Stimulated activated CD8-positive, alpha-beta memory T cell treated with anti-CD3 and anti-CD28 coated beads, Interleukin-4, amount 100 ng/mL, for 24 hours (primary cell): ENCODE measurements around the gene CCNT1.
"Not testable (repeated sequence)": the region's sequence is repeated elsewhere in the genome, so short reads cannot be mapped to it uniquely, and the experiment has no call there.

Experiments used
- DNase-seq: peaks from one replicate; pipeline ENCODE4 v3.0.0-alpha.2; 2020; ENCODE audit warnings: low read depth

Gene CCNT1

DNA sequence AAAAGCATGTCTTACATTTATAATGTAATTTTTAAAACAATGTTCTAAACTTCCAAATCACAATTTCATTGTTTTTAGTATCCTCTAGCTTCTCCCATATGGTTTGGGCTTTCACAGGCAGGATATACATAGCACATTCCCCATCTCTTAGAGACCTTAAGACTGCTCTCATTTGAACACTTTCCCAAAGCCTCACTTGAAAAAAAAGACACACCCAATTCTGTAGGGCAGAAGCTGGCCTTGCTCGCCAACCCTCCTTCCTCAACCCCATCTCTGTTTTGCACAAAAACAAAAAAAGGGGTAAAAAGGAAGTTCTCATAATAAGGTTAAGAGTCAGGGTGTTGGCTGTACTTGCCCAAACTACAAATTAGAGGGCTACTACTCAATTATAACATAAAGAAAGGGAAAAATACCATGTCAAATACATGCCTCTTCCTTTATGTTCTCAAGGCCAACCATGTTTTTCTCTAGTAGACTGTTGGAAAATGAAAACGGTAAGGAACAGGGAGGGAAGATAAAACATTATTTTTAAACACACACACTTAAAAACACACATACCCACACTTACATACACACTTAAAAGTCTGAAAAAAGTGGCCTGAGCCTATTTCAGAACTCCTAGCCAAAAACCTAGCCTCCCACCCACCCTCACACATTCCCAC lies 24.6 kb downstream of the CCNT1 start:
- no peak for DNase-seq

DNA sequence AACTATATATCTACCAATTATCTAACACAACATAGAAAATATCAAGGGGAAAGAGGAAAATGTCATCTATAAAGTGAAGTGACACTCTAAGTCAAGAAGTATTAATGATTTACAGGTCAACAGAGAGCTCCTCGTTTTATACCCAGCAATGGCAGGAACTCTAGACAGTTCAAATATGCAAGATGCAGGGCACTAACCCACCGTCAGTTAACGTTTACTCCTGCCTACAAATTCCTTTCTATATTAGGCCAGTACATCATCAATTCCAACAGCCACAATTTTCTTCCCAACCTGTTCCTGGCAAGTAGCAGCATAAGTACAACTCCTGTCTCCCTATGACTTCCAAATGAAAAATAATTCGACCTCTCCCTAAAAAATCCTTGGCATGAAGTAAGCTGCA lies 25.5 kb downstream of the CCNT1 start:
- DNase-seq: no peak

DNA sequence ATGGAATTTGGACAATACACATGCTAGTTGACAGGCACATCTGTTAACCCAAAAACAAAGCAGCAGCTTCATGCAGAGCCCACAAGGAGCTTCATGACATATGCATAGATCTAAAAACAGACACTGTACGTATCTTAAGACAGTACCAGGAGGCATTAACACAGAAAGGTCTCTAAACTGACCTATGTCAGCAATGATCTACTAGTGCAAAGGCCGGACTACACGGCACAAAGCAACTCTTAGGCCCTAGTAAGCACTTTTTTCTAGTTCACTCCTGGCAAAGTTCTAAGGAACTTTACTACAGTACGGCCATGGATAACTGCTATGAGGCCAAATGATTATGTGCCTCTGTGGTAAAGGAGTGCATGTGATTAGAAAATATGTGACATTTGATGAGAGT lies 26.1 kb downstream of the CCNT1 start:
- DNase-seq: no peak

DNA sequence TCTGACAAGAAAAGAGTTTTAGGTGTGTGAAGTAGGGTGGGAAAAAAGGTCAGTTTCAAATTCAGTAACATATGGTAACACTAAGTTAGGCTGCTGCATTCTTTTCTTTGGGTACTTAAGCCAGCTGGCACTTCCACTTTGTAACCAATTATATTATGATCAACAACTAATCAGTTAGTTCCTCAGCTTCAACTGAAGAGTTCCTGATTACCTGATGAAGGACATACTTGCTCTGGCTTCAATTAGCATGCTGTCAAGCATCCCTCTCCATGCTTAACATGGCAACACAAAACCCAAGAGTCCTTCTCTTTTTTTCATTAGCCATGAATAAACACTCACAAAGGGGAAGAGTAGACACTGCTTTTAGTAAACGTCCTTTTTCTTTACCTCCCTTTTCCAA lies 27.7 kb downstream of the CCNT1 start:
- DNase-seq: no peak

DNA sequence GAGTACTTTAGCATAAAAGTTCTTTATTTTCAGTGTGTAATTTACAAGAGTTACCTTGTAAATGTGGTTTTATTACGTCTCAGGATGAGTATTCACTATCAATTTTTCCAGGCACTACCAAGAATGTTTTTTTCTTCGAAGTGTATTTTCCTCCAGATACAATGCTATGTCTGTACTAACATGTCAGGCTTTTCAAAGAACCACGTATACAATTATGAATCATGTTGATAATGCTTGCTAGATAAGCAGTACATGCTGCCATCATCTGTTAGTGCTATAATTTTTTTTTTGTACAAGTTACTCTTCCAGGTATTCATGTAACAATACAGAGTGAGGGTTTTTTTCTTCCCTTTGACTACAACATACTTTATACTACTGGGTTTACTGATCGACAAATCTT lies 28.9 kb downstream of the CCNT1 start:
- no peak for DNase-seq

DNA sequence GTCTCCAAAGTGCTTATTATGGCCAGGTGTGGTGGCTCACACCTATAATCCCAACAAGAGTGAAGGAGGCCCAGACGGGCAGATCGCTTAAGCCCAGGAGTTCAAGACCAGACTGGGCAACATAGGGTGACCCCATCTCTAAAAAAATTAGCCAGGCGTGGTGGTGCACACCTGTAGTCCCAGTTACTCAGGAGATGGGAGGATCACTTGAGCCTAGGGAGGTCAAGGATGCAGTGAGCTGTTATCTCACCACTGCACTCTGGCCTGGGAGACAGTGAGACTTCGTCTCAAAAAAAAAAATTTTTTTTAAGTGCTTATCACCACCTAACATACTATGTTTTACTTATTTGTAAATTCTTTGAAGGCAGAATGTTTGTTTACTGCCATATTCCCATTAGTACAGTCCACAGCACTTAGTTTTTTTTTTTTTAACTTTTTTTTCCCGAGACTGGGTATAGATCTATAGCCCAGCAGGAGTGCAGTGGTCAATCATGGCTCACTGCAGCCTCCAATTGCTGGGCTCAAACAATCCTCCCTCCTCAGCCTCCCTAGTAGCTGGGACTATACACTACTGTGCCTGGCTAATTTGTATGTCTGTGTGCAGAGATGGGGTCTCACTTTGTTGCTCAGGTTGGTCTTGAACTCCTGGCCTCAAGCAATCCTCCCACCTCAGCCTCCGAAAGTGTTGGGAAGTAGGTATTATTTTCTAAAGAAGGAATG lies 29.7 kb downstream of the CCNT1 start:
- DNase-seq: no peak

DNA sequence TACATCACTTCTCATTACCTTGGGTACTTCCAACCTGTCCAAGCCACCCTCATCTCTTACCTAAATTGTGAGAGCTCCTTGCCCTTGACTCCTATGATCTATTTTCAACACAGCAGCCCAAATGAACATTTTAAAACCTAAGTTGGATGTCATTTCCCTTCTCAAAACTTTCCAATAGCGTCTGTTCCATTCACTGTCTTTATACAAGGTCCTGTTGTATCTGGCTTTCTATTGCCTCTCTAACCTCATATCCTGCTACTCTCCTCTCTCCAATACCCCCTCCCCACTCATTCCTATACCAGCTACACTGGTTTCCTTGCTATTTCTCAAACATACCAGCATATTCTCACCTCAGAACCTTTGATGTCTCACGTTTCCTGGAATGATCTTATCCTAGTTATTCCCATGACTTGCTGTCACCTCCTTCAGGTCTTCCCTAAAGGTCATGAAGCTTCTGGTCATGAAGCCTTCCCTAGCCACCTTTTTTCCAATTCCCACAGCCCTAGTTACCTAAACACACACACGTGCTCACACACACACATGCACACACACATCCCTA lies 30.4 kb downstream of the CCNT1 start:
- no peak for DNase-seq

DNA sequence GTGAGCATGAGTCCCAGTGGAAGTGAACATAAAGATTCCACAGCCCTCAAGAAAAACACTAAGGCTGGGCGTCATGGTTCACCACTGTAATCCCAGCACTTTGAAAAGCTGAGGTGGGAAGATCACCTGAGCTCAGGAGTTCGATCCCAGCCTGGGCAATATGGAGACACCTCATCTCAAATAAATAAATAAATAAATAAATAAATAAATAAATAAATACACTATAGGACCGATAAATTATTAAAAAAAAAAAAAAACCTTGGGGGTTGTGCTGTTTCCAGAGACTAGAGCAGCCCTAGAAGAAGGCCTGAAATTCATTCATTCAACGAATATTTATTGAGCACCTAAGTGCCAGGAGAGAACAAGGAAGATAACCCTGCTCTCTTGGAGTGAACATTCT lies 33.0 kb downstream of the CCNT1 start:
- DNase-seq: no peak

DNA sequence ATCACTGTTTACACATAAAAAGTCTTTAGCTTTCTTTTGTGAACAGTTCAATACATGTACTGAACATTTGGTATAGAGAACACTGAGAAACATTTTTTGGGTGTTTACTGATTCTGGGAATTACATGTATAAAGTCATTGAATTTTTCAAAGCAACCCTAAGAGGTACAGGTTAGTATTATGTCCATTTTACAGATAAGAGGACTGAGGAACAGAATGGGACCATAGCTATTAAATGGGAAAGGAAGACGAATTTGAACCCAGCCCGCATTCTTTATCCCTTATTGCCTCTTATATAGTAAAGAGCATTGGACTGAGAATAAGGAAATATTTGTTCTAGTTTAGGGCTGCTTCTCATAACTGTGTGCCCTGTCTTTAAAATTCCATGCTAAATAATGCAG lies 33.6 kb downstream of the CCNT1 start:
- DNase-seq: no peak

DNA sequence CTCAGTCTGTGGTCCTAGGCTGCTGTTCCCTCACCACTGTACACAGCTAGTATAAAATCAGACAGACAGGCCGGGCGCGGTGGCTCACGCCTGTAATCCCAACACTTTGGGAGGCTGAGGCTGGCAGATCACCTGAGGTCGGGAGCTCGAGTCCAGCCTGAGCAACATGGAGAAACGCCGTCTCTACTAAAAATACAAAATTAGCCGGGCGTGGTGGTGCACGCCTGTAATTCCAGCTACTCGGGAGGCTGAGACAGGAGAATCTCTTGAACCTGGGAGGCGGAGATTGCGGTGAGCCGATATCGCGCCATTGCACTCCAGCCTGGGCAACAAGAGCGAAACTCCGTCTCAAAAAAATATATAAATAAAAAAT lies 34.0 kb downstream of the CCNT1 start:
- DNase-seq: not testable (repeated sequence)

DNA sequence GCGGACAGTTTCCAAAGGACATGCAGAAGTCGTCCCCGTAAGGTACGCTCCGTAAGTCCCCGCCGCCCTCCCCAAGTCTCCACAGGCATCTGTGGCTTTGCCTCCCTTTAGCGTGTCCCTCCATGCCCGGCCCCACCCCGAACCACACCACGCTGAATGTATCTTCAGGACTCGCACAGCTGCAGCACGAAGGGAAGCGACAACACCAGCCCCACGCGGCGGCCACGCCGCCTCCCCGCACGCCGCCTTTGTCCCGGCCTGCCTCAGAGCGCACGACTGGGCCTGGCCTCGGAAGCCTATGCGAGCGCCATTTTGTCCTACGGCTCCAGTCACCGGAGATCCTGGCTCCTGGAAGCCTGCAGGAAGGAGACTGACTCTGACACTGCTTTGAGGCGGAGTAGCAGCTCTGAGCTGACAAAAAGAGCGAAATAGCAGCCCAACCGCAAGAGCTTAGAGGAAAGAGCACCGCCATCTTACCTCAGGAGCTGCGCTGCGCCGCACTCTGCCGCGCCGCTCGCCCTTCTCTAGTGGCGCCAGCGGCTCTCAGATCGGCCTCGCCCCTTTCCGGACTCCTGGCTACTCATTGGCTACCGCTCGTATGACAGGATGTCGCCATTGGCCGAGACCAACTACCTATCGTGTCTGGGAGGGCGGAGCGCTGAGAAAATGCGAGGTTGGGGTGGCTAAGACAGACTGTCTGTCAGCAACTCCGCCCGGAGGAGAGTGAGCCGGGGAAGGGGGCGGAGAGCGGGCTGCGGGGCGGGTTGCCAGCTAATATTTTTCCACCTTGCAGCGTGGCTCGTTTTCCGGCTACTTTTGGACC lies 34.6 kb downstream of the CCNT1 start, which contains the start of gene KANSL2:
Gene KANSL2, minus strand, starts transcription at position 529 of the 823 bp plus-strand sequence. CDS start 606 bp downstream, outside the sequence.
- peak; percentile 94 for DNase-seq

DNA sequence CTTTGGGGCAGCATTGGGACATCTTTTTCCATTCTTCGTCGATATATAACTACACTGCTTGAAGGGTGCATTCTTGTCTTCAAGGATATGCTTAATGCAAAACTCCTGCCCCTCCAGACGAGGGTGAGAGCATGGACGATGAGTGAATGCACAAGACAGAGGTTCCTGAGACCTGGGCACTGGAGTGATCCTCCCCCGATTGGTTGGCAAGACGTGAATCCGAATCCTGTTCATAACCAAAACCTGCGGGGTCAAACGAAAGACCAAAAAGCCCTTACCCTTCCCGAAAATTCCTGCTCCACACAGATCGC lies 35.2 kb downstream of the CCNT1 start:
- DNase-seq: no peak

DNA sequence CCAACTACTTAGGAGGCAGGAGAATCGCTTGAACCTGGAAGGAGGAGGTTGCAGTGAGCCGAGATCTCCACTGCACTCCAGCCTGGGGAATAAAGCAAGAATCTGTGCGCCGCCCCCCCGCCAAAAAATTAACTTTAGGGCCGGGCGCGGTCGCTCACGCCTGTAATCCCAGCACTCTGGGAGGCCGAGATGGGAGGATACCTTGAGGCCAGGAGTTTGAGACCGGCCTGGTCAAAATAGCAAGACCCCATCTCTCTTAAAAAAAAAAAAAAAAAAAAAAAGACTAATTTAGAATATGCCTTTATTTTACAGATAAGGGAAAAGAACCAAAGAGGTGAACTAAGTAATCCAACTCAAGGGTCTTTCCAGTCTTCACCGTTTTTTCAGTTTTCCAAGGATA lies 35.6 kb downstream of the CCNT1 start:
- DNase-seq: no peak

DNA sequence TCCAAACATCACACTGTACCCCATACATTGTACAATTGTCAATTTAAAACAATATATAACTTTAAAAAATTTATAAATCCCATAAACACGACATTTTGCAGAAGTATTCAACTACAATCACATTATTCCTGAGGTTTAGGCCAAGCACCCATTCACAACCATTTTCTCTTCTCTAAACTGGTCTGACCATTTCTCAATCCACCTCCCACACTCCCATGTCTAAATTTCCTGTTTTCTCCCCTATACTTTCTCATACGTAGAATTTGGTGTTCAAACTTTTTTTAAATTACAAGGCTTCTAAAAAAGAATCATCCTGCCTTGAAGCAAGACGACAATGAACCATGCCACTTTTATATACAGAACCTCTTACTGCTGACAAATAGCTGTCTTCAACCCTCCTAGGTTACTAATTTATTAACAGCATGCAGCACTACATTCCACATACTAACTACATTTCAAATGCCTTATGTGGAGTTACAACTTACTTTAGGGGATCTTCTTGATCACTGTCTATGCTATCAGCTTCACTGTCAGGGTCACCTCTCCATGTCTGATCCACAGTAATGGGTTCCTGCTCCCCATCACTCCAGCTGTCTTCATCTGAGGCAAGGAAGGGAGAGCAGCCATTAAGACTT lies 37.8 kb downstream of the CCNT1 start:
- DNase-seq: no peak

DNA sequence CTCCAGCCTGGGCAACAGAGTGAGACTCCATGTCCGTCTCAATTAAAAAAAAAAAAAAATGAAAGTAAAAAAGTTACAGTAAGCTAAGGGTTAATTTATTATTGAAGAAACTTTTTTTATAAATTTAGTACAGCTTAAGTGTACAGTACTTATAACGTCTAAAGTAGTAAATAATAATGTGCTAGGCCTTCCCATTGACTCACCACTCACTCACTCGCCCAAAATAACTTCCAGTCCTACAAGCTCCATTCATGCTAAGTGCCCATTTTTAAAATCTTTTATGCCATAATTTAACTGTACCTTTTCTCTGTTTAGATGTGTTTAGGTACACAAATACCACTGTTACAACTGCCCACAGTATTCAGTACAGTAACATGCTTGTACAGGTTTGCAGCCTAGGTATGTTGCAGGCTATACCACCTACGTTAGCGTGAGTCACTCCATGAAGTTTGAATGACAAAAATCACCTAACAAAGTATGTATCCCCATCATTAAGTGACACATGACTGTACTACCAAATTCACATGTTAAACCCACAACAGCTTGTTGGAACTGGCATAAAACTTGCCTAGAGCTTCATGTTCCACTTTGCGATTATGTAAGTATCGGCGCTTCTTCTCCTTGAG lies 45.2 kb downstream of the CCNT1 start:
- DNase-seq: no peak

DNA sequence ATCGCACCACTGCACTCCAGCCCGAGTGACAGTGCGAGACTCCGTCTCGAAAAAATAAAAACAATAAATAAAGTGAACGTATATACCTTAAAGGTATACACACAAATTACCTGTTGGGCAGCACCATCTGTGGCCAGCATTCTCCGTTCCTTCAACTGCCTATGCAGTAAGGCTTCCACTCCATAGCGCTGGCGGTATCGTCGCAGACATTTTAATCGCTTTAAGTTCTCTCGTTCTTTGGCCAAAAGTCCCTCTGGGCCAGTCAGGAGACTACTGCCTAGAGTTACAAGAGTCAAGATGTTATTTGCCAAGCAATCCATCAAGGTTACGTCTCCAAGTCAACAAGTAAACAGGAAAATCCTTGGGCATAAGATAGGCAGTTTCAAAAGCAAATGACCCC lies 47.5 kb downstream of the CCNT1 start:
- DNase-seq: no peak

DNA sequence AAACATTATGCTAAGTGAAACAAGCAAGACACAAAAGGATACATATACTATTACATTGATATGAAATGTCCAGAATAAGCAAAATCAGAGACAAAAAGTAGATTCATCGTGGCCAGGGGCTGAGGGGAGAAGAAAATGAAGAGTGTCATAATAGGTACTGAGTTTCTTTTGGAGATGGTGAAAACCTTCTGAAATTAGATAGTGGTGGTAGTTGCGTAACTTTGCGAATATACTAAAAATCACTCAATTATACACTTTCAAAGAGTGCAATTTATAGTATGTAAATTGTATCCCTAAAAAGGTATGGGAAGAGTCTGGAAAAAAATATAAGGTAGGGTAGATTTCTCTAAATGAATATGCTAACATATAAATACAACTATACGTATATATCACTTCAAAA lies 56.6 kb downstream of the CCNT1 start:
- DNase-seq: no peak

DNA sequence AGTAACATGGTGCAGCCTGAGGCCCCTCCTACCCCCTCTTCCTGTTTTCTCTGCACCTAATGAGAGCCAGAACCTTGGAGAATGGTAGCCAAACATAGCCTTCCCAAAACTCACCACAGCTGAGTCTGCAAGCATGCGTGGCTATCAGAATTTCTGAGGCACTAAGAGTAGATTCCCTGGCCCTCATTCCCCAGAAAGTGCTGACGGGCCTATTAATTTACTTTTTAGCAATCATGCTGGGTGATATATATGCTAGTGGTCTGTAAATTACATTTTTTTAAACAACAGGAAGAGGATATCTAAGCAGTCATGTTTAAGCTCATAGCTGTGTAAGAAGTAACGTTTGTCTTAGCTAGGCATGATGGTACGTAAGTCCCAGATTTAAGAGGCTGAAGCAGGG lies 64.8 kb downstream of the CCNT1 start:
- DNase-seq: no peak

DNA sequence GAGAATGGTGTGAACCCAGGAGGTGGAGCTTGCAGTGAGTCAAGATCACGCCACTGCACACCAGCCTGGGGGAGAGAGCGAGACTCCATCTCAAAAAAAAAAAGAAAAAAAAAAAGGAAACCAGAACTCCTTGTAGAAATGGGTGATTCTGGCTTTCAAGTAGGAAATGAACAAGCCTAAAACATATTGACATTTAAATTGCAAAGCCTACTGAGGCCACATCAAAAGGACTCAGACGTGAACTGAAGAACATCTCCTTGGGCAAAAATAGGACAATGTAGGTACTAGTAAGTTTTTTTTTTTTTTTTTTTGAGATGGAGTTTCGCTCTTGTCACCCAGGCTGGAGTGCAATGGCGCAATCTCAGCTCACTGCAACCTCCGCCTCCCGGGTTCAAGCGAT lies 71.2 kb downstream of the CCNT1 start:
- DNase-seq: not testable (repeated sequence)

DNA sequence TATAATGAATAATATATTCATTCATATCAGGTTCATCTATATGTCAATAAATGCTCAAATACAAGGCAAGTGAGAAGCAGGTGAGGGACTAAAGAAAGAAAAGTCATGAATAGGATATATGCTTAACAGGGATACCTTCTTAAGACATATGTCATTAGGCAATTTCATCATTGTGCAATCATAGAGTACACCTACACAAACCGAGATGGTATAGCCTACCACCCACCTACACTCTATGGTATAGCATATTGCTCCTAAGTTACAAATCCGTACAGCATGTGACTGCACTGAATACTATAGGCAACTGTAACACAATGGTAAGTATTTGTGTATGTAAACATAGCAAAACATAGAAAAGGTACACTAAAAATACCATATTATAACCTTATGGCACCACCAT lies 73.5 kb downstream of the CCNT1 start:
- DNase-seq: no peak

DNA sequence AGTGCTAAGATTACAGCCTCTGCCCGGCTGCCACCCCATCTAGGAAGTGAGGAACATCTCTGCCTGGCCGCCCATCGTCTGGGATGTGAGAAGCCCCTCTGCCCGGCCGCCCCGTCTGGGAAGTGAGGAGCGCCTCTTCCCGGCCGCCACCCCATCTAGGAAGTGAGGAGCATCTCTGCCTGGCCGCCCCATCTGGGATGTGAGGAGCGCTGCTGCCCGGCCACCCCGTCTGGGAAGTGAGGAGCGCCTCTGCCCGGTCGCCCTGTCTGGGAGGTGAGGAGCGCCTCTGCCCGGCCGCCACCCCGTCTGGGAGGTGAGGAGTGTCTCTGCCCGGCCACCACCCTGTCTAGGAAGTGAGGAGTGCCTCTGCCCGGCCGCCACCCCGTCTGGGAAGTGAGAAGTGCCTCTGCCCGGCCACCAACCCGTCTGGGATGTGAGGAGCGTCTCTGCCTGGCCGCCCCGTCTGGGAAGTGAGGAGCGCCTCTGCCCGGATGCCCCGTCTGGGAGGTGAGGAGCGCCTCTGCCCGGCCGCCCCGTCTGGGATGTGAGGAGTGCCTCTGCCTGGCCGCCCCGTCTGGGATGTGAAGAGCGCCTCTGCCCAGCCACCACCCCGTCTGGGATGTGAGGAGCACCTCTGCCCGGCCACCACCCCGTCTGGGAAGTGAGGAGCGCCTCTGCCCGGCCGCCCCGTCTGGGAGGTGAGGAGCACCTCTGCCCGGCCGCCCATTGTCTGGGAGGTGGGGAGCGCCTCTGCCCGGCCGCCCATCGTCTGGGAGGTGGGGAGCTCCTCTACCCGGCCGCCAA lies 74.6 kb downstream of the CCNT1 start:
- DNase-seq: not testable (repeated sequence)
